Lung (tissue), 12 donors: Measurements from ENCODE around the gene MMP14. TPM values are rescaled to one million over a fixed set of nuclear protein-coding genes. Genes with fewer than 3 reads are reported as not detected.
"Not testable (repeated sequence)": the region's sequence is repeated elsewhere in the genome, so short reads cannot be mapped to it uniquely, and the experiment has no call there.

ENCODE experiments used
- ATAC-seq: fragments of 200-7000 bp; cut with Tn5 transposase; one replicate; pipeline ENCODE4 v1.9.1; 2020; ENCODE audit warnings: moderate number of reproducible peaks; ENCODE audit not compliant: insufficient read depth, low FRiP score
- DNase-seq, 3 donors: peaks; one replicate each; pipeline ENCODE4 v3.0.0-alpha.2; 2013 to 2017
- H3K27ac ChIP-seq, 2 donors: one replicate each; pipeline ENCODE4 v1.5.1; 2013; ENCODE audit warnings: mild to moderate bottlenecking in 2 of 2, moderate library complexity in 2 of 2, control low read depth in 1 of 2, inconsistent platforms in 1 of 2, low read depth in 1 of 2, low read length in 1 of 2
- H3K27me3 ChIP-seq, 3 donors: one replicate each; pipeline ENCODE4 v1.5.1; 2013; ENCODE audit warnings: low read length in 2 of 3; ENCODE audit not compliant: control insufficient read depth in 3 of 3, insufficient read depth in 3 of 3
- H3K36me3 ChIP-seq, 4 donors: one replicate each; pipeline ENCODE4 v1.5.1; 2013; ENCODE audit warnings: low read length in 4 of 4, mild to moderate bottlenecking in 1 of 4, moderate library complexity in 1 of 4; ENCODE audit not compliant: control insufficient read depth in 4 of 4, insufficient read depth in 4 of 4
- H3K4me1 ChIP-seq, 5 donors: one replicate each; pipeline ENCODE4 v1.5.1; 2013; ENCODE audit warnings: low read length in 5 of 5, mild to moderate bottlenecking in 2 of 5, moderate library complexity in 1 of 5; ENCODE audit not compliant: control insufficient read depth in 5 of 5, insufficient read depth in 5 of 5
- H3K4me3 ChIP-seq: one replicate; pipeline ENCODE4 v1.5.1; 2013; ENCODE audit warnings: mild to moderate bottlenecking, control low read depth, moderate library complexity
- H3K9ac ChIP-seq, 2 donors: one replicate each; pipeline ENCODE4 v1.5.1; 2013; ENCODE audit warnings: low read length in 2 of 2, control low read depth in 1 of 2; ENCODE audit not compliant: insufficient read depth in 1 of 2
- H3K9me3 ChIP-seq, 4 donors: one replicate each; pipeline ENCODE4 v1.5.1; 2013; ENCODE audit warnings: low read length in 3 of 4, mild to moderate bottlenecking in 1 of 4, moderate library complexity in 1 of 4; ENCODE audit not compliant: control insufficient read depth in 4 of 4, insufficient read depth in 3 of 4
- WGBS, 2 donors: extraction: QIAGEN DNeasy Blood & Tissue Kit; methylation state at CpG; one replicate each; pipeline ENCODE4 v1.1.7; 2013; 5-methylcytosine and 5-hydroxymethylcytosine counted together
- polyA plus RNA-seq, 2 donors: library from polyadenylated mRNA; stranded (reverse); fragments of 200-250 nt; gene quantifications; one replicate each; pipeline ENCODE4 v1.2.1, GENCODE V29; 2013
- total RNA-seq, 2 donors: library from RNA; depleted of rRNA in 1 of 2; stranded (reverse); fragments of >200 nt in 1 of 2; gene quantifications; one replicate each; pipeline ENCODE4 v1.2.1, GENCODE V29; 2014 to 2021
- TF ChIP-seq, protein P1 (sequence below): IDR thresholded peaks from 2 replicates; pipeline ENCODE4 v1.5.1; 2012; ENCODE audit warnings: mild to moderate bottlenecking; ENCODE audit errors: control extremely low read depth, extremely low read depth
- donor health status: control.
- donor health status: control.
- donor health status: Bipolar disorder and iron deficiency.
- donor health status: healthy.
- donor health status: DM: yes; HTN: yes; CAD: no.

The MMP14 gene
- total and polyA plus RNA-seq, 4 donors = 121 to 162 (median 135) TPM

DNA sequence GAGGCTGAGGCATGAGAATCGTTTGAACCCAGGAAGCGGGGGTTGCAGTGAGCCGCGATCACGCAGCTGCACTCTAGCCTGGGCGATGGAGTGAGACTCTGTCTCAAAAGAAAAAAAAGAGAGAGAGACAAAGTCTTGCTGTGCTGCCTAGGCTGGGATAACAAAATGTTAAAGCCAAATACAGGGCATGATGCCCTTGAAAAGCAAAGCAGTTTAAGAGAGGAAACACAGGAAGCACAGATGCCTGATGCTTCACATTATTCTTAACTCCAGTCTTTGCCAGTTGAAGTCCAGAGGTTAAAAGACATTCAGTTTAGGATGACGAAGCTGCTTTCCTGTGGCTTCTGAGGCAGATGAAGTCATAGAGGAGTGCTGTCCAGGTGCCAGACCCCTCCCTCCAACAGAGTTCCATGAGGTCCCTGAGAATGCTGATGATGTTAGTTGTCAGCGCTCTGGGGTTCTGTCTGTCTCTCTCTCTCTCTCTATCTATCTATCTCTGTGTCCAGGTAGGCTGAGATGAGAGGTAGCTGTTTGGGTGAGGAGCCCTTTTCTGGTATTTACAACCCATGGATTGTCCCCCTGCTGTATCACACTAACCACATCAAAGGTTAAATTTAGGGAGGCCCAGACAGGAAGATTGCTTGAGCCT lies 11.6 kb upstream of the MMP14 start:
- ATAC-seq (no peak), DNase-seq (peak in 2 of 3 donors; percentile 46 to 67)
- Histone ChIP-seq H3K36me3 (peaks cover 0 to under 1% (median 0%) of the 10 kb centered on the region in 4 donors), H3K4me1 (peaks cover 0 to 33% (median 6%) of the 10 kb centered on the region in 5 donors), H3K4me3 (no peak overlapping the region), H3K9me3 (no peaks in the 10 kb centered on the region), H3K27me3 (no peaks in the 10 kb centered on the region), H3K27ac (no peak overlapping the region), H3K9ac (peak overlapping the region in 1 of 2 donors; percentile 63)
- TF ChIP-seq, protein P1, sequence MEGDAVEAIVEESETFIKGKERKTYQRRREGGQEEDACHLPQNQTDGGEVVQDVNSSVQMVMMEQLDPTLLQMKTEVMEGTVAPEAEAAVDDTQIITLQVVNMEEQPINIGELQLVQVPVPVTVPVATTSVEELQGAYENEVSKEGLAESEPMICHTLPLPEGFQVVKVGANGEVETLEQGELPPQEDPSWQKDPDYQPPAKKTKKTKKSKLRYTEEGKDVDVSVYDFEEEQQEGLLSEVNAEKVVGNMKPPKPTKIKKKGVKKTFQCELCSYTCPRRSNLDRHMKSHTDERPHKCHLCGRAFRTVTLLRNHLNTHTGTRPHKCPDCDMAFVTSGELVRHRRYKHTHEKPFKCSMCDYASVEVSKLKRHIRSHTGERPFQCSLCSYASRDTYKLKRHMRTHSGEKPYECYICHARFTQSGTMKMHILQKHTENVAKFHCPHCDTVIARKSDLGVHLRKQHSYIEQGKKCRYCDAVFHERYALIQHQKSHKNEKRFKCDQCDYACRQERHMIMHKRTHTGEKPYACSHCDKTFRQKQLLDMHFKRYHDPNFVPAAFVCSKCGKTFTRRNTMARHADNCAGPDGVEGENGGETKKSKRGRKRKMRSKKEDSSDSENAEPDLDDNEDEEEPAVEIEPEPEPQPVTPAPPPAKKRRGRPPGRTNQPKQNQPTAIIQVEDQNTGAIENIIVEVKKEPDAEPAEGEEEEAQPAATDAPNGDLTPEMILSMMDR = no peak
- 30 to 54% methylated on average over 8 of the region's 8 CpGs for WGBS, 2 donors

DNA sequence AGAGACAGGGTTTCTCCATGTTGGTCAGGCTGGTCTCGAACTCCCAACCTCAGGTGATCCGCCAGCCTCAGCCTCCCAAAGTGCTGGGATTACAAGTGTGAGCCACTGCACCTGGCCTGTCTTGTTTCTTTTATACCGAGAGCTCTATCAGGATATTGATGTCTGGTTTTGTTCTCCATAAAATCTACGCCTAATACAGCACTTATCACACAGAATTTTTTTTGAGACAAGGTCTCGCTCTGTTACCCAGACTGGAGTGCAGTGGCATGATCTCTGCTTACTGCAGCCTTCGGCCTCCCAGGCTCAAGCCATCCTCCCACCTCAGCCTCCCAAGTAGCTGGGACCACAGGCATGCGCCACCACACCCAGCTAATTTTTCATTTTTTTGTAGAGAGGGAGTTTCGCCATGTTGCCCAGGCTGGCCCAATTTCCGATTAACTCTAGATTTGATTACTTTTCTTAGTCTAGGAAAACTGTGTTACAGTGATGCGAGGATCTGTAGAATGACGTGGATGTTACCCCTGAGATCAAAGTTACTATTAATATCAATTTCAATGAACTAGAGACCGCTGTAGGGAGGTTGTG lies 7.2 kb upstream of the MMP14 start:
- H3K36me3 ChIP-seq, H3K9me3 ChIP-seq, ATAC-seq, H3K4me3 ChIP-seq, DNase-seq, H3K27me3 ChIP-seq: not testable (repeated sequence)
- WGBS, 2 donors = 81 to 87% methylated on average over 12 of the region's 12 CpGs
- Histone ChIP-seq H3K4me1 (peaks cover 0 to 15% (median 7%) of the 10 kb centered on the region in 5 donors), H3K27ac (peak overlapping the region; percentile 79), H3K9ac (peak overlapping the region in 1 of 2 donors; percentile 74)

DNA sequence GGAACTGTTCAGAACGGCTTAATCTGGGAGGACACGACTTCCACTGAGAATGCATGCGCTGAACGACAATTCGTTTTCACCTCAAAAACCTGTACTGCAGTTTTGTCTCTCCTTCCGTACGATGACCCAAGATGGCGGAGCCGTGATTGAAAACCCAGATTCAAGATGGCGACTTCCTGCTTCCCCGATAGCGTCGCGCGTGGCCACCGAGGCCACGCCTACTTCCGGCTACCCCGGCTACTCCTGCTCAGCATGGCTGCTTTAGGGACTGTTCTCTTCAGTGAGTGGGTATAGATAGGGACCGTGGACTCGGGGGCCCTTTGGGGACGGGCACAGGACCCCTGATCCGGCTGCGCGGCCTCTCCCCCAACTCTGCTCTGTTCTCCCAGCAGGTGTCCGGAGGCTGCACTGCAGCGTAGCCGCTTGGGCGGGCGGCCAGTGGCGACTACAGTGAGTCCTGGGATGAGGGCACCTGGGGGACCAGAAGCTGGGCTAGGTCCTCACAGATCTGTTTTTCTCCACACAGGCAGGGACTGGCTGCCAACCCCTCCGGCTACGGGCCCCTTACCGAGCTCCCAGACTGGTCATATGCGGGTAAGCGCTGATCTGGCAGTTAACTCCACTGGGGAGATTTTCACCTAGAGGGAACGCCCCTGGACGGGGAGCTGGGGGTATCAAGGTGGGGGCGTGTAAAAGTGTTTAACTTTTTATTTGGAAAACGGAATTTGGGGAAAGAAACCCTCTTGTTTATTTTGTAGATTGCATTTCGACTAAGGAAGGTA lies 6.5 kb upstream of the MMP14 start, which contains the start of gene MRPL52:
MRPL52 (plus strand) TSS at position 227 of the 782 bp plus-strand sequence; CDS start at position 253, 26 bp downstream.
- TF ChIP-seq, protein P1 = no peak
- H3K4me1 ChIP-seq = peaks cover 0 to 12% (median 7%) of the 10 kb centered on the region in 5 donors
- DNase-seq (peak; percentile 92 to 96 (median 93)), ATAC-seq (peak; percentile 88)
- WGBS, 2 donors = 0% methylated on average over 41 of the region's 41 CpGs
- no peaks in the 10 kb centered on the region for H3K27me3 ChIP-seq
- H3K27ac ChIP-seq = peak within 1 kb of the TSS; percentile 79
- H3K9ac ChIP-seq = peak within 1 kb of the TSS; percentile 74 to 90
- peaks cover 0 to 2% (median 0%) of the 10 kb centered on the region in 4 donors for H3K9me3 ChIP-seq
- H3K36me3 ChIP-seq = peaks cover 4 to 10% (median 7%) of the 10 kb centered on the region in 4 donors
- peak within 1 kb of the TSS; percentile 90 for H3K4me3 ChIP-seq
